HepG2 (cell line): ENCODE data around the gene TSHZ1.

ENCODE experiments used
- BORCS8-MEF2B ChIP-seq: sonication (generic); formaldehyde crosslinking; IDR thresholded peaks from 2 replicates; pipeline ENCODE4 v1.8.0; 2022; ENCODE audit warnings: mild to moderate bottlenecking, missing genetic modification reagents
- CEBPB ChIP-seq: IDR thresholded peaks from 2 replicates; pipeline ENCODE4 v1.6.1; 2011; ENCODE audit warnings: low read depth, low read length, improper control_type of control experiment, borderline replicate concordance
- JUNB ChIP-seq: sonication (generic); formaldehyde crosslinking; IDR thresholded peaks from 2 replicates; pipeline ENCODE4 v1.8.0; 2022; ENCODE audit warnings: missing genetic modification reagents, mild to moderate bottlenecking, borderline replicate concordance
- XRCC5 ChIP-seq: fragments of 200-400 bp; formaldehyde crosslinking; optimal IDR thresholded peaks from 2 replicates; pipeline ENCODE3; 2017; ENCODE audit warnings: mild to moderate bottlenecking, low read length
- ZNF333 ChIP-seq: sonication (generic); formaldehyde crosslinking; IDR thresholded peaks from 2 replicates; pipeline ENCODE4 v1.4.0; 2020; ENCODE audit warnings: mild to moderate bottlenecking, missing genetic modification reagents, borderline replicate concordance
- ZNF629 ChIP-seq: sonication (generic); formaldehyde crosslinking; conservative IDR thresholded peaks from 2 replicates; pipeline ENCODE4 v1.5.0; 2020; ENCODE audit warnings: missing genetic modification reagents

DNA sequence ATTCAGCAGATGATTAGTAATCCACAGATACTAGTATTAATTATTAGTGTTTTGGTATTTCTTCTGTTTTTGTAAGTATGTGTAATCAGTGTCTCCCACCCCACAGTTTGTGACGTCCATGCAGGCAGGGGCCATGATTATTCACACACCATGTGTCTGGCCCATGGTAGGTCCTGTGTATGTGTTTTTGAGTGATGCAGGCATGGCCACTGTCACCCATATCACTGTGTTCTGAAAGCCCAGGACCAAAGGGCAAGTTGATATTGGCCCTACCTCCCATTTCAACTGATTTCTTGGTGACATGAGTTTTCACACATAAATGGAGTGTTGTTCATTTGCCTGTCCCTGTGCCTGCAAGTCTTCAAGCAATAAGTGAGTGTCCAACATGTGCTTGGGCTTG lies 104.0 kb downstream of the TSHZ1 start:
- no peak for TF ChIP-seq BORCS8-MEF2B
- TF ChIP-seq ZNF629 (CRISPR knock-in tag), result no peak
- TF ChIP-seq XRCC5, result no peak
- no peak for TF ChIP-seq ZNF333 (CRISPR knock-in tag)
- no peak for TF ChIP-seq CEBPB
- no peak for TF ChIP-seq JUNB (CRISPR knock-in tag)
